ENCODE results near the gene NHS. TPM values are rescaled to one million over a fixed set of nuclear protein-coding genes. Genes with fewer than 3 reads are reported as not detected.
A peak's percentile ranks its signal among the peaks of the same experiment; 100 is the strongest.

NHS gene
- total RNA-seq, 2 experiments from 2014 or later = 0.54 to 1.2 TPM

DNA sequence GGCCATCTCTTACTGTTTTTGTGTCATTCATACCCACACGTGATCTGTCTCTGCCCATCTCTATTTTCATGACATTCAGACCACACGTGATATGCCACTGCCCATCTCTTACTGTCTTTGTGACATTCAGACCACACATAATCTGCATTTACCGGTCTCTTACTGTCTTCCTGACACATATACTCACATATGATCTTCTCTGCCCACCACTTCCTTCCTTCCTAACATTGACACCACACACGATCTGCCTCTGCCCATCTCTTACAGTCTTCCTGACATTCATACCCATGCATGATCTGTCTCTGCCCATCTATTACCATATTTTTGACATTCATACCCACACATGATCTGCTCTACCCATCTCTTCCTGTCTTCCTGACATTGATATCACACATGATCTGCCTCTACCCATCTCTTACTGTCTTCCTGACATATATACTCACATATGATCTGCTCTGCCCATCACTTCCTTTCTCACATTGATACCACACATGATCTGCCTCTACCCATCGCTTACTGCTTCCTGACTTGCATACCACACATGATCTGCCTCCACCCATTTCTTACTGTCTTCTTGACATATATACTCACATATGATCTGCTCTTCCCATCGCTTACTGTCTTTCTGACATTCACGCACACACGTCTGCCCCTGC is 398.3 kb downstream of the NHS start:
- Mint-ChIP-seq H3K9me3 (no peaks in the 10 kb centered on the region), H3K4me1 (peaks cover 7% of the 10 kb centered on the region), H3K27me3 (no peaks in the 10 kb centered on the region), H3K4me3 (no peak overlapping the region), H3K27ac (no peak overlapping the region), H3K36me3 (ENCODE audit: low read depth) (peaks cover 2% of the 10 kb centered on the region)
- no peak for DNase-seq
- ChIA-PET POLR2A (no interaction called here), CTCF (no interaction called here)

DNA sequence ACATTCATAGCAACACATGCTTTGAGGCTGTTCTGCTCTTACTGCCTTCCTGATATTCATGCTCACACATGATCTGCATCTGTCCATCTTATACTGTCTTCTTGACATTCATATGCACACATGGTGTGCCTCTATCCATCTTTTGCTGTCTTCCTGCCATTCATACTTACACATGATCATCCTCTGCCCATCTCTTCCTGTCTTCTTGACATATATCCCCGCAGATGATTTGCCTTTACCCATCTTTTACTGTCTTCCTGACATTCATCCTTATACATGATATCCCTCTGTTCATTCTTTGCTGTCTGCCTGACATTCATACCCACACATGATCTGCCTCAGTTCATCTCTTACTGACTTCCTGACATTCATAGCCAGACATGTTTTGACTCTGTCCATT is 399.1 kb downstream of the NHS start:
- peaks cover 2% of the 10 kb centered on the region for H3K36me3 Mint-ChIP-seq (ENCODE audit: low read depth)
- ChIA-PET POLR2A (no interaction called here), CTCF (no interaction called here)
- peaks cover 2% of the 10 kb centered on the region for H3K9me3 Mint-ChIP-seq
- no peak overlapping the region for H3K27ac Mint-ChIP-seq
- H3K27me3 Mint-ChIP-seq = no peaks in the 10 kb centered on the region
- peaks cover 11% of the 10 kb centered on the region for H3K4me1 Mint-ChIP-seq
- no peak overlapping the region for H3K4me3 Mint-ChIP-seq
- no peak for DNase-seq

DNA sequence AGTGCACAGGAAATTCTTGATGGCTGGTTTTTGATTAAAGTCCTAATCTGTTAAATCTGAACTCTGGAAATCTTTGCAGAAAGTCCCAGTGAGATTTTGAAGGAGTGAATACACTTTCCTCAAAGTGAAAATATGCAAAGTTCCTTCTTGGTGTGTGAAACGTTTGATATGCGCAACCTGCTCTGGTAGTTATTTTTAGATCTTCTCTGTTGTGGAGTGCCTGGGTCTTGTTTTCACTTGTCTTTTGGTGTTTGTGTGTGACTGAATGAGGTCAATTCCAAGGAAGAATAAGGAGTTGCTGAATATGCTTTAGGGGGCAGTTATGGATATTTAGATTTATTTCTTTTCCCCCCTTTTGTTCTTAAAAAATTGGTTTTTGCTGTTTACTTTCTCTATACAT is 404.0 kb downstream of the NHS start:
- Mint-ChIP-seq H3K27me3 (no peaks in the 10 kb centered on the region), H3K36me3 (ENCODE audit: low read depth) (peaks cover 2% of the 10 kb centered on the region), H3K27ac (peak overlapping the region; percentile 11), H3K4me3 (no peak overlapping the region), H3K9me3 (peaks cover 3% of the 10 kb centered on the region), H3K4me1 (peaks cover 17% of the 10 kb centered on the region)
- POLR2A ChIA-PET = no interaction called here
- CTCF ChIA-PET = no interaction called here
- DNase-seq = no peak

DNA sequence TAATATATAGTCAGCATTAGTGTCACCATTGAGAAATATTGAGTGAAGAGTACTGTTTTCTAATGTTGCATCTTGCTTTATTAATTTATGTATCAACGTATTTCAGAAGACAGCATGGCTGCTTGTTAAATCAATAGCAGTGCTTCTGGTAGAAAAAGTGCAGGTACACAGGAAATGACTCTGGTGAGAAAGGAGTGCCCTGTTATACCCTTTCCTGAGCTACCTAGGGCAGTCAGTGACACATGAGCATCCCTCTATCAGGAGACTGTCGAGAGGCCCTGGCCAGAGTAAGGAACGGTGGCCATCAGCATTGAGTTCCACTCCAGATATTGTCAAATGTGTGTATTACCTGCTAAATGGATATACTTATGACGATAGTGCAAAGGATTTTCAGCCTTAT is 404.4 kb downstream of the NHS start:
- peaks cover 3% of the 10 kb centered on the region for H3K9me3 Mint-ChIP-seq
- peaks cover 2% of the 10 kb centered on the region for H3K36me3 Mint-ChIP-seq (ENCODE audit: low read depth)
- CTCF ChIA-PET = no interaction called here
- no peaks in the 10 kb centered on the region for H3K27me3 Mint-ChIP-seq
- H3K4me3 Mint-ChIP-seq = no peak overlapping the region
- H3K27ac Mint-ChIP-seq = no peak overlapping the region
- no peak for DNase-seq
- peaks cover 17% of the 10 kb centered on the region for H3K4me1 Mint-ChIP-seq
- POLR2A ChIA-PET = no interaction called here

Small RNA genes lying within 50 kb of the gene (microRNA-seq; reads per million reads assigned to microRNA genes)
- not detected for gene MIR4768 (ENCODE audit: borderline microRNAs expressed, borderline replicate concordance)

Data from activated CD4-positive, alpha-beta T cell treated with anti-CD3 and anti-CD28 coated beads, Interleukin-2, amount 10 ng/mL, durations not matched to agents 7 days and 5 days (primary cell).